GM10266 (cell line): ENCODE results near the gene MGP.

Source experiments
- DNase-seq: peaks from one replicate; pipeline ENCODE4 v3.0.0; 2012; ENCODE audit errors: extremely low spot score
- TF ChIP-seq, protein P1 (sequence below): IDR thresholded peaks from 2 replicates; pipeline ENCODE4 v1.5.1; 2012; ENCODE audit warnings: mild to moderate bottlenecking, low read depth; ENCODE audit not compliant: control insufficient read depth, insufficient read depth; ENCODE audit errors: missing control alignments

MGP gene

GRCh38 chr12:14840616-14841015, 45.0 kb downstream of the MGP start:
- TF ChIP-seq, protein P1, sequence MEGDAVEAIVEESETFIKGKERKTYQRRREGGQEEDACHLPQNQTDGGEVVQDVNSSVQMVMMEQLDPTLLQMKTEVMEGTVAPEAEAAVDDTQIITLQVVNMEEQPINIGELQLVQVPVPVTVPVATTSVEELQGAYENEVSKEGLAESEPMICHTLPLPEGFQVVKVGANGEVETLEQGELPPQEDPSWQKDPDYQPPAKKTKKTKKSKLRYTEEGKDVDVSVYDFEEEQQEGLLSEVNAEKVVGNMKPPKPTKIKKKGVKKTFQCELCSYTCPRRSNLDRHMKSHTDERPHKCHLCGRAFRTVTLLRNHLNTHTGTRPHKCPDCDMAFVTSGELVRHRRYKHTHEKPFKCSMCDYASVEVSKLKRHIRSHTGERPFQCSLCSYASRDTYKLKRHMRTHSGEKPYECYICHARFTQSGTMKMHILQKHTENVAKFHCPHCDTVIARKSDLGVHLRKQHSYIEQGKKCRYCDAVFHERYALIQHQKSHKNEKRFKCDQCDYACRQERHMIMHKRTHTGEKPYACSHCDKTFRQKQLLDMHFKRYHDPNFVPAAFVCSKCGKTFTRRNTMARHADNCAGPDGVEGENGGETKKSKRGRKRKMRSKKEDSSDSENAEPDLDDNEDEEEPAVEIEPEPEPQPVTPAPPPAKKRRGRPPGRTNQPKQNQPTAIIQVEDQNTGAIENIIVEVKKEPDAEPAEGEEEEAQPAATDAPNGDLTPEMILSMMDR: no peak
- no peak for DNase-seq

- TF ChIP-seq, protein P1: no peak
- DNase-seq: no peak
These were observed 46.4 kb downstream of the MGP start for GRCh38 chr12:14839262-14839661.

GRCh38 chr12:14836336-14837210, 49.1 kb downstream of the MGP start:
- TF ChIP-seq, protein P1: no peak
- DNase-seq: no peak

GRCh38 chr12:14834509-14834908, 51.1 kb downstream of the MGP start:
- no peak for DNase-seq
- TF ChIP-seq, protein P1: no peak

DNA sequence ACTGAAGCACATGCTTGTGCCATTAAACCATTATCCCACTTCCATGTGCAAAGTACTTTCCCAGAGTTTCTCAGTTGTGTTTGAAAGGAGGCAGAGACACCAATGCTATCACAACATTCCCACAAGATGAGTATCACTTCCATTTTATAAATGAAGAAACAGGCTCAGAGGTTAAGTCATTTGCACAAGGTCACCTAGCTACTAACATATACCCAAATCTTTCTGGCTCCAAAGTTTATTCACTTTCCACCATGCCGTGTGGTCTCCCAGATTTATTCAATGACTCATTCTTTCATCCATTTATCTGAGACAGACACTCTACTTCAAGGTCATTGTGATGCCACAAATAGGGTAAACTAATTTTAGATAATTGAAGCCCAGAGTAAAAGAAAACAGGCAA, 51.7 kb downstream of the MGP start:
- TF ChIP-seq, protein P1: no peak
- no peak for DNase-seq

- DNase-seq: no peak
- TF ChIP-seq, protein P1: no peak
These were observed 52.3 kb downstream of the MGP start for GRCh38 chr12:14833336-14833735.
